Nephron progenitor cell (in vitro differentiated cells): ENCODE results near the gene CHMP6.
A peak's percentile ranks its signal among the peaks of the same experiment; 100 is the strongest.

ENCODE experiments used
- DNase-seq: peaks from one replicate; pipeline ENCODE4 v3.0.0; 2021
- H3K27ac Mint-ChIP-seq: 2 replicates; pipeline ENCODE4 v1.8.0; 2021; ENCODE audit warnings: mild to moderate bottlenecking, moderate library complexity, mixed read lengths
- H3K27me3 Mint-ChIP-seq: 2 replicates; pipeline ENCODE4 v1.8.0; 2021; ENCODE audit warnings: mild to moderate bottlenecking, low read depth, mixed read lengths; ENCODE audit not compliant: poor library complexity
- H3K36me3 Mint-ChIP-seq: 2 replicates; pipeline ENCODE4 v1.8.0; 2021; ENCODE audit warnings: low read depth, mixed read lengths
- H3K4me1 Mint-ChIP-seq: 2 replicates; pipeline ENCODE4 v1.8.0; 2021; ENCODE audit warnings: mixed read lengths
- H3K4me3 Mint-ChIP-seq: 2 replicates; pipeline ENCODE4 v1.8.0; 2021; ENCODE audit warnings: mild to moderate bottlenecking, moderate library complexity, mixed read lengths
- H3K9me3 Mint-ChIP-seq: 2 replicates; pipeline ENCODE4 v1.8.0; 2021; ENCODE audit warnings: mild to moderate bottlenecking, moderate library complexity, mixed read lengths
- CTCF ChIP-seq: fragments of 200-600 bp; sonication (generic); IDR thresholded peaks from 2 replicates; pipeline ENCODE4 v1.5.0; 2021; ENCODE audit warnings: antibody characterized with exemption

The CHMP6 gene

DNA sequence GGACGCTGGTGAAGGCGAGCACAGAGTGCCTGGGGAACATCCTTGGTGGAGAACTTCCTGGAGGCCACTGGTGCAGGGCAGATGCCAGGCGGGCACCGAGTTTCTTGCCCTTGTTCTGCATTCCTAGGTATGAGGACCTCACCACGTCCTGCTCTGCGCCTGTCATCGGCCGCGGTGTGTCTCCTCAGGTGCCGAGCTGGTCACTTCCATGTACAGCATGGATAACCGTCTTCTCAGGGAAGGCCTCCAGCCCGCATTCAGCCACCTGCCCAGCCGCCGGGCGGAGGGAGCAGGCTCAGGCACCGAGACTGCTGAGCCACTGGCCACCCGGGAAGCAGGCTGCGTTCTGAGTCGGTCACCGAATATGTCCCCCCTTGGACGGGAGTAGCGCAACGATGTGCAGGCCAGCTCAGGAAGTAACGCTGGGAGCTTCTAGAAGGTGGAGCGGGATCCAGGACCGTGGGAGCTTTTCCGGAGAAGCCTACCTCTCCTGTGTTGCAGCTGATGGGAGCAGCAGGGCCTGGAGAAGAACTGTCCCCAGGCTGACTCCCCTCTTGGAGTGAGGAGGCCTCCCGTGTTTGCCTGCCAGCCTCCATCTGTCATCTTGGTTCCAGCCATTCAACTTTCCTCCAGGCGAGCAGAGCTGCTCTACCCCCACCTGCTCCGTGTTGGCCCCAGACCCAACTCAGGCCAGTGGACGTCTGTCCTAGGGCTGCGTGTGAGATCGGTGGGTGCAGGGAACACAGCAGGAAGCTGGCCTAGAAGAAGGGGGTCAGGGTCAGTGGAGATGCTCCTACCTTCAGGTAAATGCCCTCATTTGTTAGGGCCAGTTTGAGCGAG lies 41.2 kb downstream of the CHMP6 start:
- Mint-ChIP-seq H3K4me3 (peak overlapping the region; percentile 93), H3K4me1 (peaks cover 62% of the 10 kb centered on the region), H3K27me3 (peaks cover 9% of the 10 kb centered on the region), H3K36me3 (peaks cover 5% of the 10 kb centered on the region), H3K27ac (peak overlapping the region; percentile 64), H3K9me3 (no peaks in the 10 kb centered on the region)
- DNase-seq, result no peak
- TF ChIP-seq CTCF, result no peak

- Mint-ChIP-seq H3K27me3 (peaks cover 9% of the 10 kb centered on the region), H3K36me3 (peaks cover 5% of the 10 kb centered on the region), H3K4me3 (peak overlapping the region; percentile 93), H3K9me3 (no peaks in the 10 kb centered on the region), H3K27ac (peak overlapping the region; percentile 64), H3K4me1 (peaks cover 68% of the 10 kb centered on the region)
- DNase-seq, result no peak
- no peak for TF ChIP-seq CTCF
Observed at GRCh38 chr17:81033535-81034167, 42.0 kb downstream of the CHMP6 start.

GRCh38 chr17:81034168-81034777 lies 42.6 kb downstream of the CHMP6 start:
- peak overlapping the region; percentile 16 for H3K27ac Mint-ChIP-seq

DNA sequence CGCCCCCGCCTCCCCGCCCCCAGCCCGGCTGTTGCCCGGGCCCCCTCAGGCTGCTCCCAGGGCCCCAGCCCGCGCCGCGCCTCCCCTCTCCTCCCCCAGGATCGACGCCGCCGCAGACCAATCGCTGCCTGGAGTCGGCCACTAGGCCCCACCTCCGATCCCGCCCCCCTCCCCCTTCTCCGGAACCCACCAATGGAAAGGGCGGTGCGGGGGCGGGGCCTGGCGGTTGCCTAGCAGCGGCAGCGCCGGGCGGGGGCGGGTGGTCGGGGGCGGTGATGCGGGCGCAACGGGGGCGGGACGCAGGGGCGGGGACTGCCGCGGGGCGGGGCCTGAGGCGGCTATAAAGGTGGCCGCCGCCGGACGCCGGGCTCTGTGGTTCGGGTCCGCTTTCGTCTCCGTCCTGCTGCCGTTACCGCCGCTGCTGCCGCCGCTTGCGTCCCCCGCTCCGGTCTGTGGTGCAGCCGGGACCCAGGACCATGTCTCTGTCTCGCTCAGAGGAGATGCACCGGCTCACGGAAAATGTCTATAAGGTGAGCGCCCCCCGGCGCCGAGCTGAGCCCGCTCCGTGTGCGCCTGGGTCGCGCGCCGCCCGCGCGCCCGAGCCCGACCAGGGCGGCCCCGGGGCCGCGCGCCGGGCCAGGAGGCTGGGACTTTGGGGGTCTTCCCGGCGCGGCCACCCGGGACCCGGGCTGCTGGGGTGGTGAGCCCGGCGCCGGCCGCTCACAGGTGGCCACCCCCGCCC lies 43.3 kb downstream of the CHMP6 start, which contains the start of gene BAIAP2:
TSS of gene BAIAP2 (plus strand) at position 373 of the 742 bp plus-strand sequence. CDS start at position 477, 104 bp downstream.
- no peak for TF ChIP-seq CTCF
- H3K4me3 Mint-ChIP-seq, result peak within 1 kb of the TSS; percentile 93
- peaks cover 9% of the 10 kb centered on the region for H3K27me3 Mint-ChIP-seq
- peaks cover 73% of the 10 kb centered on the region for H3K4me1 Mint-ChIP-seq
- peaks cover 5% of the 10 kb centered on the region for H3K36me3 Mint-ChIP-seq
- peak; percentile 100 for DNase-seq
- peak within 1 kb of the TSS; percentile 85 for H3K27ac Mint-ChIP-seq
- no peaks in the 10 kb centered on the region for H3K9me3 Mint-ChIP-seq

More at GRCh38 chr17:81034168-81034777, 42.6 kb downstream of the CHMP6 start:
- H3K4me1 Mint-ChIP-seq, result peaks cover 68% of the 10 kb centered on the region
- H3K9me3 Mint-ChIP-seq, result no peaks in the 10 kb centered on the region
- peak overlapping the region; percentile 93 for H3K4me3 Mint-ChIP-seq
- no peak for TF ChIP-seq CTCF
- H3K36me3 Mint-ChIP-seq, result peaks cover 5% of the 10 kb centered on the region
- H3K27me3 Mint-ChIP-seq, result peaks cover 9% of the 10 kb centered on the region
- no peak for DNase-seq

DNA sequence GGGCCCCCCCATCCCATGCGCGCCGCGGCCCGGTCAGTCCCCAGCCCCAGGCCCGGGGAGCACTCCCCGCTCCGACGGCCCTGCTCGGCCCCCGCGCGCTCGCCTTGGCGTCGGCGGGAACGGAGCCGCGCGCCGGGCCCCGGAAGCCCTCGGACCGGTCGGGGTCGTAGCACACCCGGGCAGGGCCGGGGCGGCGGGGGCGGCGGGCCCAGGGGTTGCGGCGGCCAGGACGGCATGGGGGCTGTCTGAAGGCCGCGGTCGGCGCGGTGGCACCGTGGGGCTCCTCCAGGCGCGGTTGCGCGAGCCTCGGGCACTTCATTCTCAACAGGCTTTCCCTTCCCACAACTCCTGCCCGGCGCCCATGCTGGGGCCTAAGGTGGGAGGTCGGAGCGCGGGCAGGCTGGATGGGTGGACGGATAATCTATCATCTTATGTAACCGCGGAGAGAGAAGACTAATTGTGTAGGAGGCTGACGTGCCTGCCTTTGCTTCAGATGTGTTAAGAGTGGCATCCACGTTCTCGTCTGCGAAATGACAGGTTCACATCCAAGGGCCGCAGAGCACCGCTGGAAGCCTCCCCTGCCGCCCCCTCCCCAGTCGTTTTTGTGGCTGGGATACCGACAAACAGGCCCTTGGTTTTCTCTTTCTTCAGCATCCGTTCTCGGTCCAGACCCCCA lies 44.0 kb downstream of the CHMP6 start:
- TF ChIP-seq CTCF, result no peak
- Mint-ChIP-seq H3K27me3 (peaks cover 9% of the 10 kb centered on the region), H3K4me3 (peak overlapping the region; percentile 93), H3K27ac (peak overlapping the region; percentile 83), H3K9me3 (no peaks in the 10 kb centered on the region), H3K4me1 (peaks cover 77% of the 10 kb centered on the region), H3K36me3 (peaks cover 5% of the 10 kb centered on the region)
- DNase-seq, result peak; percentile 60
